ENCODE results near the gene BCKDHA.

DNA sequence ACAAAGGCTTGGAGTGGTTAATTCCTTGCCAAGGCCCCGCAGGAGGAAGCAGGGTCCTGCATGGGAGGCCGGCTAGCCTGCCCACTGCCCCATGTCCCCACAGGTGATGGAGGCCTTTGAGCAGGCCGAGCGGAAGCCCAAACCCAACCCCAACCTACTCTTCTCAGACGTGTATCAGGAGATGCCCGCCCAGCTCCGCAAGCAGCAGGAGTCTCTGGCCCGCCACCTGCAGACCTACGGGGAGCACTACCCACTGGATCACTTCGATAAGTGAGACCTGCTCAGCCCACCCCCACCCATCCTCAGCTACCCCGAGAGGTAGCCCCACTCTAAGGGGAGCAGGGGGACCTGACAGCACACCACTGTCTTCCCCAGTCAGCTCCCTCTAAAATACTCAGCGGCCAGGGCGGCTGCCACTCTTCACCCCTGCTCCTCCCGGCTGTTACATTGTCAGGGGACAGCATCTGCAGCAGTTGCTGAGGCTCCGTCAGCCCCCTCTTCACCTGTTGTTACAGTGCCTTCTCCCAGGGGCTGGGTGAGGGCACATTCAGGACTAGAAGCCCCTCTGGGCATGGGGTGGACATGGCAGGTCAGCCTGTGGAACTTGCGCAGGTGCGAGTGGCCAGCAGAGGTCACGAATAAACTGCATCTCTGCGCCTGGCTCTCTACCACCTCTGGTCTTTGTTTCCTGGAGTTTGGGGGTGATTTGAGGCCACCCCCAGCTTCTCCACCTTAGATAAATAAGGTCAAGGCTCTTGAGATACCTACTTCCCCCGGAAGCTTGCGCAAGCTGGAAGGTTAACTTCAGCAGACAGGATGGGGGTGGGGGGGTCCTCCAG is 26.9 kb downstream of the BCKDHA start:
- TF ChIP-seq POLR2A (IDR thresholded peaks at IDR 0.05; ENCODE audit: low read length) (no peak), GATA1 (IDR thresholded peaks at IDR 0.05; ENCODE audit: low read depth, low read length) (no peak)
